ENCODE data around the gene MSRB2. TPM values are rescaled to one million over a fixed set of nuclear protein-coding genes. Genes with fewer than 3 reads are reported as not detected.

Gene MSRB2
- total and polyA plus RNA-seq, 2 experiments from 2014 or later, result 9.5 to 34.6 TPM

DNA sequence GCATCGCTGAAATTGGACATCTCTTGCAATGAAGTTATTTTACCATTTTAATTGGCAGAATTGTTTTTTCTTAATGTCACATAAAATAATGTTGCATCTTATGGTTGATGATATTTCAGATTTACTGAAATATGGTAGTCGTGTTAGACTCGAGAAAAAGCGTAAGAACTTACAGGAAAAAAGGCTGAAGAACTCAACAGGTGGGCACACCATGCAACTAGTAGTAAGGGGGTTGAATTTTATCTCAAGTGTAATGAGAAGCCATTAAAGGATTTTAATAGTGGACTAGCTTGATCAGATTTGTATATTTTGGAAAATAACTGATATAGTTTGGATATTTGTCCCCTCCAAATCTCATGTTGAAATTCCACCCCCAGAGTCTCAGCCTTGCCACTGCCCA, 41.1 kb downstream of the MSRB2 start:
- Histone ChIP-seq H3K36me3 (ENCODE audit: insufficient read depth) (no peaks in the 10 kb centered on the region), H3F3A (replicated peaks; ENCODE audit: low read depth) (no peaks in the 10 kb centered on the region), H3K4me2 (no peak overlapping the region), H2AFZ (no peak overlapping the region), H3K4me3 (no peak overlapping the region), H4K20me1 (replicated peaks; ENCODE audit: insufficient read depth) (no peaks in the 10 kb centered on the region), H3K4me1 (ENCODE audit: insufficient read depth) (no peaks in the 10 kb centered on the region), H3K27me3 (ENCODE audit: insufficient read depth) (no peaks in the 10 kb centered on the region), H3K79me2 (replicated peaks; ENCODE audit: insufficient read depth) (no peaks in the 10 kb centered on the region), H3K9me2 (ENCODE audit: insufficient read depth) (0 out of 2 replicates have a peak, but pooled peaks cover 3% of the 10 kb centered on the region), H3K27ac (ENCODE audit: low read depth) (no peak overlapping the region)
- no peak for ATAC-seq
- TF ChIP-seq, protein P1, sequence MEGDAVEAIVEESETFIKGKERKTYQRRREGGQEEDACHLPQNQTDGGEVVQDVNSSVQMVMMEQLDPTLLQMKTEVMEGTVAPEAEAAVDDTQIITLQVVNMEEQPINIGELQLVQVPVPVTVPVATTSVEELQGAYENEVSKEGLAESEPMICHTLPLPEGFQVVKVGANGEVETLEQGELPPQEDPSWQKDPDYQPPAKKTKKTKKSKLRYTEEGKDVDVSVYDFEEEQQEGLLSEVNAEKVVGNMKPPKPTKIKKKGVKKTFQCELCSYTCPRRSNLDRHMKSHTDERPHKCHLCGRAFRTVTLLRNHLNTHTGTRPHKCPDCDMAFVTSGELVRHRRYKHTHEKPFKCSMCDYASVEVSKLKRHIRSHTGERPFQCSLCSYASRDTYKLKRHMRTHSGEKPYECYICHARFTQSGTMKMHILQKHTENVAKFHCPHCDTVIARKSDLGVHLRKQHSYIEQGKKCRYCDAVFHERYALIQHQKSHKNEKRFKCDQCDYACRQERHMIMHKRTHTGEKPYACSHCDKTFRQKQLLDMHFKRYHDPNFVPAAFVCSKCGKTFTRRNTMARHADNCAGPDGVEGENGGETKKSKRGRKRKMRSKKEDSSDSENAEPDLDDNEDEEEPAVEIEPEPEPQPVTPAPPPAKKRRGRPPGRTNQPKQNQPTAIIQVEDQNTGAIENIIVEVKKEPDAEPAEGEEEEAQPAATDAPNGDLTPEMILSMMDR (conservative IDR thresholded peaks at IDR 0.05; ENCODE audit: low read depth in 2 of 2), result no peak
- TF ChIP-seq CREB1 (CRISPR knock-in tag; IDR thresholded peaks at IDR 0.05; ENCODE audit: low read depth), result no peak
- no peak for TF ChIP-seq JUNB (IDR thresholded peaks at IDR 0.05; ENCODE audit: unreplicated experiment)
- TF ChIP-seq EZH2 (IDR thresholded peaks at IDR 0.05; ENCODE audit: low read depth, unreplicated experiment), result no peak
- TF ChIP-seq, protein P2, sequence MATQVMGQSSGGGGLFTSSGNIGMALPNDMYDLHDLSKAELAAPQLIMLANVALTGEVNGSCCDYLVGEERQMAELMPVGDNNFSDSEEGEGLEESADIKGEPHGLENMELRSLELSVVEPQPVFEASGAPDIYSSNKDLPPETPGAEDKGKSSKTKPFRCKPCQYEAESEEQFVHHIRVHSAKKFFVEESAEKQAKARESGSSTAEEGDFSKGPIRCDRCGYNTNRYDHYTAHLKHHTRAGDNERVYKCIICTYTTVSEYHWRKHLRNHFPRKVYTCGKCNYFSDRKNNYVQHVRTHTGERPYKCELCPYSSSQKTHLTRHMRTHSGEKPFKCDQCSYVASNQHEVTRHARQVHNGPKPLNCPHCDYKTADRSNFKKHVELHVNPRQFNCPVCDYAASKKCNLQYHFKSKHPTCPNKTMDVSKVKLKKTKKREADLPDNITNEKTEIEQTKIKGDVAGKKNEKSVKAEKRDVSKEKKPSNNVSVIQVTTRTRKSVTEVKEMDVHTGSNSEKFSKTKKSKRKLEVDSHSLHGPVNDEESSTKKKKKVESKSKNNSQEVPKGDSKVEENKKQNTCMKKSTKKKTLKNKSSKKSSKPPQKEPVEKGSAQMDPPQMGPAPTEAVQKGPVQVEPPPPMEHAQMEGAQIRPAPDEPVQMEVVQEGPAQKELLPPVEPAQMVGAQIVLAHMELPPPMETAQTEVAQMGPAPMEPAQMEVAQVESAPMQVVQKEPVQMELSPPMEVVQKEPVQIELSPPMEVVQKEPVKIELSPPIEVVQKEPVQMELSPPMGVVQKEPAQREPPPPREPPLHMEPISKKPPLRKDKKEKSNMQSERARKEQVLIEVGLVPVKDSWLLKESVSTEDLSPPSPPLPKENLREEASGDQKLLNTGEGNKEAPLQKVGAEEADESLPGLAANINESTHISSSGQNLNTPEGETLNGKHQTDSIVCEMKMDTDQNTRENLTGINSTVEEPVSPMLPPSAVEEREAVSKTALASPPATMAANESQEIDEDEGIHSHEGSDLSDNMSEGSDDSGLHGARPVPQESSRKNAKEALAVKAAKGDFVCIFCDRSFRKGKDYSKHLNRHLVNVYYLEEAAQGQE (IDR thresholded peaks at IDR 0.05; ENCODE audit: unreplicated experiment), result no peak
- TF ChIP-seq ZNF331 (CRISPR knock-in tag; IDR thresholded peaks at IDR 0.05; ENCODE audit: low read depth), result no peak
- no peak for TF ChIP-seq ZNF114 (CRISPR knock-in tag; IDR thresholded peaks at IDR 0.05)
- no peak for TF ChIP-seq POLR2AphosphoS5 (IDR thresholded peaks at IDR 0.05; ENCODE audit: low read depth)
- TF ChIP-seq, protein P3, sequence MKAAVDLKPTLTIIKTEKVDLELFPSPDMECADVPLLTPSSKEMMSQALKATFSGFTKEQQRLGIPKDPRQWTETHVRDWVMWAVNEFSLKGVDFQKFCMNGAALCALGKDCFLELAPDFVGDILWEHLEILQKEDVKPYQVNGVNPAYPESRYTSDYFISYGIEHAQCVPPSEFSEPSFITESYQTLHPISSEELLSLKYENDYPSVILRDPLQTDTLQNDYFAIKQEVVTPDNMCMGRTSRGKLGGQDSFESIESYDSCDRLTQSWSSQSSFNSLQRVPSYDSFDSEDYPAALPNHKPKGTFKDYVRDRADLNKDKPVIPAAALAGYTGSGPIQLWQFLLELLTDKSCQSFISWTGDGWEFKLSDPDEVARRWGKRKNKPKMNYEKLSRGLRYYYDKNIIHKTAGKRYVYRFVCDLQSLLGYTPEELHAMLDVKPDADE (IDR thresholded peaks at IDR 0.05), result no peak
- TF ChIP-seq STAT1 (IDR thresholded peaks at IDR 0.05; ENCODE audit: unreplicated experiment), result no peak
- no peak for TF ChIP-seq NANOG (IDR thresholded peaks at IDR 0.05; ENCODE audit: borderline replicate concordance)
- TF ChIP-seq, protein P4, sequence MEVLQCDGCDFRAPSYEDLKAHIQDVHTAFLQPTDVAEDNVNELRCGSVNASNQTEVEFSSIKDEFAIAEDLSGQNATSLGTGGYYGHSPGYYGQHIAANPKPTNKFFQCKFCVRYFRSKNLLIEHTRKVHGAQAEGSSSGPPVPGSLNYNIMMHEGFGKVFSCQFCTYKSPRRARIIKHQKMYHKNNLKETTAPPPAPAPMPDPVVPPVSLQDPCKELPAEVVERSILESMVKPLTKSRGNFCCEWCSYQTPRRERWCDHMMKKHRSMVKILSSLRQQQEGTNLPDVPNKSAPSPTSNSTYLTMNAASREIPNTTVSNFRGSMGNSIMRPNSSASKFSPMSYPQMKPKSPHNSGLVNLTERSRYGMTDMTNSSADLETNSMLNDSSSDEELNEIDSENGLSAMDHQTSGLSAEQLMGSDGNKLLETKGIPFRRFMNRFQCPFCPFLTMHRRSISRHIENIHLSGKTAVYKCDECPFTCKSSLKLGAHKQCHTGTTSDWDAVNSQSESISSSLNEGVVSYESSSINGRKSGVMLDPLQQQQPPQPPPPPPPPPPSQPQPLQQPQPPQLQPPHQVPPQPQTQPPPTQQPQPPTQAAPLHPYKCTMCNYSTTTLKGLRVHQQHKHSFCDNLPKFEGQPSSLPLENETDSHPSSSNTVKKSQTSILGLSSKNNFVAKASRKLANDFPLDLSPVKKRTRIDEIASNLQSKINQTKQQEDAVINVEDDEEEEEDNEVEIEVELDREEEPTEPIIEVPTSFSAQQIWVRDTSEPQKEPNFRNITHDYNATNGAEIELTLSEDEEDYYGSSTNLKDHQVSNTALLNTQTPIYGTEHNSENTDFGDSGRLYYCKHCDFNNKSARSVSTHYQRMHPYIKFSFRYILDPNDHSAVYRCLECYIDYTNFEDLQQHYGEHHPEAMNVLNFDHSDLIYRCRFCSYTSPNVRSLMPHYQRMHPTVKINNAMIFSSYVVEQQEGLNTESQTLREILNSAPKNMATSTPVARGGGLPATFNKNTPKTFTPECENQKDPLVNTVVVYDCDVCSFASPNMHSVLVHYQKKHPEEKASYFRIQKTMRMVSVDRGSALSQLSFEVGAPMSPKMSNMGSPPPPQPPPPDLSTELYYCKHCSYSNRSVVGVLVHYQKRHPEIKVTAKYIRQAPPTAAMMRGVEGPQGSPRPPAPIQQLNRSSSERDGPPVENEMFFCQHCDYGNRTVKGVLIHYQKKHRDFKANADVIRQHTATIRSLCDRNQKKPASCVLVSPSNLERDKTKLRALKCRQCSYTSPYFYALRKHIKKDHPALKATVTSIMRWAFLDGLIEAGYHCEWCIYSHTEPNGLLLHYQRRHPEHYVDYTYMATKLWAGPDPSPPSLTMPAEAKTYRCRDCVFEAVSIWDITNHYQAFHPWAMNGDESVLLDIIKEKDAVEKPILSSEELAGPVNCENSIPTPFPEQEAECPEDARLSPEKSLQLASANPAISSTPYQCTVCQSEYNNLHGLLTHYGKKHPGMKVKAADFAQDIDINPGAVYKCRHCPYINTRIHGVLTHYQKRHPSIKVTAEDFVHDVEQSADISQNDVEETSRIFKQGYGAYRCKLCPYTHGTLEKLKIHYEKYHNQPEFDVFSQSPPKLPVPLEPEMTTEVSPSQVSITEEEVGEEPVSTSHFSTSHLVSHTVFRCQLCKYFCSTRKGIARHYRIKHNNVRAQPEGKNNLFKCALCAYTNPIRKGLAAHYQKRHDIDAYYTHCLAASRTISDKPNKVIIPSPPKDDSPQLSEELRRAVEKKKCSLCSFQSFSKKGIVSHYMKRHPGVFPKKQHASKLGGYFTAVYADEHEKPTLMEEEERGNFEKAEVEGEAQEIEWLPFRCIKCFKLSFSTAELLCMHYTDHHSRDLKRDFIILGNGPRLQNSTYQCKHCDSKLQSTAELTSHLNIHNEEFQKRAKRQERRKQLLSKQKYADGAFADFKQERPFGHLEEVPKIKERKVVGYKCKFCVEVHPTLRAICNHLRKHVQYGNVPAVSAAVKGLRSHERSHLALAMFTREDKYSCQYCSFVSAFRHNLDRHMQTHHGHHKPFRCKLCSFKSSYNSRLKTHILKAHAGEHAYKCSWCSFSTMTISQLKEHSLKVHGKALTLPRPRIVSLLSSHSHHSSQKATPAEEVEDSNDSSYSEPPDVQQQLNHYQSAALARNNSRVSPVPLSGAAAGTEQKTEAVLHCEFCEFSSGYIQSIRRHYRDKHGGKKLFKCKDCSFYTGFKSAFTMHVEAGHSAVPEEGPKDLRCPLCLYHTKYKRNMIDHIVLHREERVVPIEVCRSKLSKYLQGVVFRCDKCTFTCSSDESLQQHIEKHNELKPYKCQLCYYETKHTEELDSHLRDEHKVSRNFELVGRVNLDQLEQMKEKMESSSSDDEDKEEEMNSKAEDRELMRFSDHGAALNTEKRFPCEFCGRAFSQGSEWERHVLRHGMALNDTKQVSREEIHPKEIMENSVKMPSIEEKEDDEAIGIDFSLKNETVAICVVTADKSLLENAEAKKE (CRISPR knock-in tag; IDR thresholded peaks at IDR 0.05), result no peak
- Mint-ChIP-seq H3K27me3 (ENCODE audit: insufficient read depth, low read depth, poor library complexity) (no peaks in the 10 kb centered on the region), H3K9me3 (peaks cover 7% of the 10 kb centered on the region; the same call in 2 of the 3 replicates), H3K4me1 (no peaks in the 10 kb centered on the region), H3K36me3 (ENCODE audit: low read depth) (0 out of 3 replicates have a peak, but pooled peaks cover 3% of the 10 kb centered on the region), H3K27ac (no peak overlapping the region), H3K4me3 (no peak overlapping the region)
- DNase-seq (ENCODE audit: low spot score), result no peak
